Endometrial microvascular endothelial cells (primary cell): ENCODE measurements around the gene TRIM40. TPM values are rescaled to one million over a fixed set of nuclear protein-coding genes. Genes with fewer than 3 reads are reported as not detected.
"Not testable (repeated sequence)": the region's sequence is repeated elsewhere in the genome, so short reads cannot be mapped to it uniquely, and the experiment has no call there.

Source experiments
- in situ Hi-C: cut with HindIII; loops from 2 replicates; pipeline ENCODE4 v1.10.0; 2017; ENCODE audit warnings: low sequenced_read_pairs, low pct_unique_long_range_greater_than_20kb; ENCODE audit errors: inconsistent ontology term
- total RNA-seq: library from RNA; depleted of rRNA; stranded (reverse); fragments of >200 nt; gene quantifications from one replicate; pipeline ENCODE4 v1.2.3, GENCODE V29; 2015; ENCODE audit errors: inconsistent ontology term

Gene TRIM40
- total RNA-seq, 1 donor from 2014 or later: not detected

- in situ Hi-C loops: no loop called here
These were observed 23.4 kb upstream of the TRIM40 start for GRCh38 chr6:30112402-30112994.

- in situ Hi-C loops: no loop called here
These were observed 22.8 kb upstream of the TRIM40 start, which contains the start of gene TRIM31 for GRCh38 chr6:30113003-30113759. TRIM31 (minus strand) TSS chr6:30113090; CDS start chr6:30112805, 285 bp downstream.

- in situ Hi-C loops: no loop called here
These were observed 22.1 kb upstream of the TRIM40 start for GRCh38 chr6:30113841-30114240.

GRCh38 chr6:30116724-30117123, 19.2 kb upstream of the TRIM40 start:
- in situ Hi-C loops: no loop called here

- in situ Hi-C loops: not testable (repeated sequence)
These were observed 17.2 kb upstream of the TRIM40 start for GRCh38 chr6:30118691-30119090.

- in situ Hi-C loops: no loop called here
These were observed 14.2 kb upstream of the TRIM40 start for GRCh38 chr6:30121446-30122366.

GRCh38 chr6:30122515-30122914, 13.4 kb upstream of the TRIM40 start:
- in situ Hi-C loops: no loop called here

GRCh38 chr6:30127238-30128093, 8.5 kb upstream of the TRIM40 start:
- in situ Hi-C loops: no loop called here

GRCh38 chr6:30129265-30130178, 6.4 kb upstream of the TRIM40 start:
- in situ Hi-C loops: no loop called here

GRCh38 chr6:30130179-30130679, 5.7 kb upstream of the TRIM40 start:
- in situ Hi-C loops: no loop called here

GRCh38 chr6:30130887-30131862, 4.8 kb upstream of the TRIM40 start:
- in situ Hi-C loops: no loop called here

- in situ Hi-C loops: no loop called here
These were observed 3.9 kb upstream of the TRIM40 start for GRCh38 chr6:30131947-30132497.

- in situ Hi-C loops: no loop called here
These were observed 793 bp upstream of the TRIM40 start for GRCh38 chr6:30135147-30135546.

- in situ Hi-C loops: no loop called here
These were observed 788 bp downstream of the TRIM40 start for GRCh38 chr6:30136570-30137286.

GRCh38 chr6:30140240-30140639, 4.3 kb downstream of the TRIM40 start:
- in situ Hi-C loops: not testable (repeated sequence)

- in situ Hi-C loops: no loop called here
These were observed 6.7 kb downstream of the TRIM40 start for GRCh38 chr6:30142665-30143064.
